Measurements from ENCODE around the gene PHKG1. TPM values are rescaled to one million over a fixed set of nuclear protein-coding genes. Genes with fewer than 3 reads are reported as not detected.
"Not testable (repeated sequence)": the region's sequence is repeated elsewhere in the genome, so short reads cannot be mapped to it uniquely, and the experiment has no call there.

Gene PHKG1
- total and polyA plus RNA-seq, 8 donors, result 0.31 to 39.3 (median 1.5) TPM; not detected in 3

DNA sequence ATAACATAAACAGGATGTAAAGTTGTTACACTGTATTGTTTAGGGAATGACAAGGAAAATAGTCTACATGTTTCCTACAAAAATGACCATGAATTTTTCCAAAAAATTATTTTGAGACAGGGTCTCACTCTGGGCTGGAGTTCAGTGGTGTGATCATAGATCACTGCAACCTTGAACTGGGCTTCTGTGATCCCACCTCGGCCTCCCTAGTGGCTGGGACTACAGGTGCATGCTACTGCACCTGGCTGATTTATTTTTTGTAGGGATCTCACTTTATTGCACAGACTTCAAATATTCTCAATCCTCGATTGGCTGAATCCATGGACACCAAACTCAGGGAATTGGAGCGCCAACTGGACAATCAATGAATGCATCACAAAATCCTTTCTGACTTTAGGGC is 6.9 kb upstream of the PHKG1 start:
- Histone ChIP-seq H3K36me3 (peaks cover 49 to 69% (median 65%) of the 10 kb centered on the region in 4 donors), H3K4me1 (peaks cover 10 to 30% (median 17%) of the 10 kb centered on the region in 4 donors), H3K27ac (no peak overlapping the region), H3K27me3 (no peaks in the 10 kb centered on the region), H3K4me3 (no peak overlapping the region), H3K9me3 (no peaks in the 10 kb centered on the region)
- WGBS, 5 donors, result 90 to 98% (median 93%) methylated on average over 3 of the region's 3 CpGs
- no peak for DNase-seq
- intact Hi-C loops (cut with DNase I; ENCODE audit: low total_unique reads), result no loop called here
- no peak for TF ChIP-seq EP300 (IDR thresholded peaks at IDR 0.05)
- TF ChIP-seq, protein P1, sequence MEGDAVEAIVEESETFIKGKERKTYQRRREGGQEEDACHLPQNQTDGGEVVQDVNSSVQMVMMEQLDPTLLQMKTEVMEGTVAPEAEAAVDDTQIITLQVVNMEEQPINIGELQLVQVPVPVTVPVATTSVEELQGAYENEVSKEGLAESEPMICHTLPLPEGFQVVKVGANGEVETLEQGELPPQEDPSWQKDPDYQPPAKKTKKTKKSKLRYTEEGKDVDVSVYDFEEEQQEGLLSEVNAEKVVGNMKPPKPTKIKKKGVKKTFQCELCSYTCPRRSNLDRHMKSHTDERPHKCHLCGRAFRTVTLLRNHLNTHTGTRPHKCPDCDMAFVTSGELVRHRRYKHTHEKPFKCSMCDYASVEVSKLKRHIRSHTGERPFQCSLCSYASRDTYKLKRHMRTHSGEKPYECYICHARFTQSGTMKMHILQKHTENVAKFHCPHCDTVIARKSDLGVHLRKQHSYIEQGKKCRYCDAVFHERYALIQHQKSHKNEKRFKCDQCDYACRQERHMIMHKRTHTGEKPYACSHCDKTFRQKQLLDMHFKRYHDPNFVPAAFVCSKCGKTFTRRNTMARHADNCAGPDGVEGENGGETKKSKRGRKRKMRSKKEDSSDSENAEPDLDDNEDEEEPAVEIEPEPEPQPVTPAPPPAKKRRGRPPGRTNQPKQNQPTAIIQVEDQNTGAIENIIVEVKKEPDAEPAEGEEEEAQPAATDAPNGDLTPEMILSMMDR (IDR thresholded peaks at IDR 0.05), result no peak
- TF ChIP-seq POLR2A (IDR thresholded peaks at IDR 0.05), result no peak
- TF ChIP-seq POLR2AphosphoS5 (IDR thresholded peaks at IDR 0.05), result no peak

DNA sequence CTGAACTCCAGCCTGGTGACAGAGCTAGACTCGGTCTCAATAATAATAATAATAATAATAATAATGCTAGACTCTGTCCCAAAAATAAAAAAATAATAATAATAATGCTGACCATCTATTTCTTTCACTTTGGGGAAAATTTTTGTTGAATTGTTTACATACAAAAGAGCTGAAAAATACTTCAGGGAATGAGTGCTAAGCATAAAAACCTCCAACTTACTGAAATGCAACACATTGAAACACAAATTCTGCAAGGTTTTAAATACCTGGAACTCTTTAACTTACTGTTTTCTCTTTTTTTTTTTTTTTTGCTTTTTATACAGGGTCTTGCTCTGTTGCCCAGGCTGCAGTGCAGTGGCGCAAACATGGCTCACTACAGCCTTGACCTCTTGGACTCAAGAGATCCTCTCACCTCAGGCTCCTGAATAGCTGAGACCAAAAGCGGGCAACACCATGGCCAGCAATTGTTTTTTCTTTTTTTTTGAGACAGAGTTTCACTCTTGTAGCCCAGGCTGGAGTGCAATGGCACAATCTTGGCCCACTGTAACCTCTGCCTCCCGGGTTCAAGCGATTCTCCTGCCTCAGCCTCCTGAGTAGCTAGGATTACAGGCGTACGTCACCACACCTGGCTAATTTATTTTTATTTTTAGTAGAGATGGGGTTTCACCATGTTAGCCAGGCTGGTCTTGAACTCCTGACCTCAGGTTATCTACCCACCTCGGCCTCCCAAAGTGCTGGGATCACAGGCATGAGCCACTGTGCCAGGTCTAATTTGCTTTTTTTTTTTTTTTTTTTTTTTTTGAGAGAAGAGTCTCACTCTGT is 5.6 kb upstream of the PHKG1 start:
- intact Hi-C loops (cut with DNase I; ENCODE audit: low total_unique reads); H3K27me3 ChIP-seq; H3K4me3 ChIP-seq; H3K9me3 ChIP-seq; DNase-seq: not testable (repeated sequence)
- WGBS, 5 donors, result 80 to 92% (median 86%) methylated on average over 8 of the region's 8 CpGs
- peaks cover 40 to 56% (median 53%) of the 10 kb centered on the region in 4 donors for H3K36me3 ChIP-seq
- peak overlapping the region in 2 of 5 donors; percentile 5 to 12 for H3K27ac ChIP-seq
- peaks cover 6 to 20% (median 10%) of the 10 kb centered on the region in 4 donors for H3K4me1 ChIP-seq

DNA sequence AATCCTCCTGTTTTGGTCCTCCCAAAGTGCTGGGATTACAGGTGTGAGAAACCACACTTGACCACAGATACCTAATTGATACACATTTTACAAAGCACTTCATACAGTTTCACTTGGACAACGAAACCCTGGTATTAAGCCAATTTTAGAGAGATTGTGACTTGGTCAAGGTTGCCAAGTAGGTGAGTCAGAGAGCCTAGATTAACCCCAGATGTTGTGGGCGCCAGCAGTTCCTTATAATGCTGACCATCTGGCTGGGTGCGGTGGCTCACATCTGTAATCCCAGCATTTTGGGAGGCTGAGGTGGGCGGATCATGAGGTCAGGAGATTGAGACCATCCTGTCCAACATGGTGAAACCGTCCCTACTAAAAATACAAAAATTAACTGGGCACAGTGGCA is 4.9 kb upstream of the PHKG1 start:
- WGBS, 5 donors, result 20 to 58% (median 37%) methylated on average over 5 of the region's 5 CpGs
- H3K4me3 ChIP-seq, result no peak overlapping the region
- no peaks in the 10 kb centered on the region for H3K9me3 ChIP-seq
- peaks cover 12 to 27% (median 16%) of the 10 kb centered on the region in 4 donors for H3K4me1 ChIP-seq
- H3K27ac ChIP-seq, result peak overlapping the region; percentile 5 to 54 (median 16)
- no peaks in the 10 kb centered on the region for H3K27me3 ChIP-seq
- peak in 1 of 2 donors; percentile 44 for DNase-seq
- peaks cover 34 to 49% (median 46%) of the 10 kb centered on the region in 4 donors for H3K36me3 ChIP-seq
- intact Hi-C loops (cut with DNase I; ENCODE audit: low total_unique reads), result no loop called here
- TF ChIP-seq, protein P1 (IDR thresholded peaks at IDR 0.05), result no peak
- TF ChIP-seq POLR2A (IDR thresholded peaks at IDR 0.05), result no peak
- TF ChIP-seq POLR2AphosphoS5 (IDR thresholded peaks at IDR 0.05), result peak in 1 of 3 donors; percentile 76
- TF ChIP-seq EP300 (IDR thresholded peaks at IDR 0.05), result no peak

DNA sequence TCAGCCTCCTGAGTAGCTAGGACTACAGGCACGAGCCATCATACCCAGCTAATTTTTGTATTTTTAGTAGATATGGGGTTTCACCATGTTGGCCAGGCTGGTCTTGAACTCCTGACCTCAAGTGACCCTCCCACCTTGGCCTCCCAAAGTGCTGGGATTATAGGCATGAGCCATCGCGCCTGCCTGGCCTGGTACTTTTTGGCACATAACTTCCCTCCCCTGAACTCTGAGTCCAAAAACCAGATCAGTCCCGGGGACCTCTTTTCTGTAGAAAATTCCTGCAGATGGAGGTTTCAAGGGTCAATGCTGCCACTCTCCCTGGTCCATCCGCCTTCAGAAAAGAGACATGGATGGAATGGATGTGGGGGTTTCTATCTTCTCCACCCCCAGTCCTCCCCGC is 364 bp downstream of the PHKG1 start:
- DNase-seq; H3K4me3 ChIP-seq; H3K9me3 ChIP-seq; intact Hi-C loops (cut with DNase I; ENCODE audit: low total_unique reads); H3K27me3 ChIP-seq: not testable (repeated sequence)
- 19 to 52% (median 42%) methylated on average over 6 of the region's 6 CpGs for WGBS, 5 donors
- Histone ChIP-seq H3K4me1 (peaks cover 15 to 26% (median 21%) of the 10 kb centered on the region in 4 donors), H3K36me3 (peaks cover 0 to 22% (median 19%) of the 10 kb centered on the region in 4 donors), H3K27ac (peak overlapping the region in 4 of 5 donors; percentile 54 to 70 (median 61))

DNA sequence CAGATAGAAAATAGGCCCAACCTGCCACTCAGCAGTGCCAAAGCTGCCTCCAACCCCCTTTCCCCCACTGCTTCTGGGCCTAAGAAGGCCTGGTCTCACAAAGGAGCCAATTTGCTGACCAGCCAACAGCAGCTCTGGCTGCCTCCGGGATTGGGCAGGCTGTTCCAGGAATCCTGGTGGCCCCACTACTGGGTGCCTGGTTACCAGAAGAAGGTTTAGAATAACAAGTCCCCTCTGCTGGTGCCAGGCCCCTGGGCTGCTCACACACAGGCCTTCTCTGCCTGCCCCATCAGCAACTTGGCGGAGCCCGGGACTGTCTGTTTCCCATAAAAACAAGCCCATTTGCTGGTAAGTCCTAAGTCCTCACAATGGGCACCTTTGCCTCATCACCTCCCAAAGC is 1.2 kb downstream of the PHKG1 start:
- peaks cover 14 to 22% (median 19%) of the 10 kb centered on the region in 4 donors for H3K4me1 ChIP-seq
- intact Hi-C loops (cut with DNase I; ENCODE audit: low total_unique reads), result no loop called here
- DNase-seq, result no peak
- no peaks in the 10 kb centered on the region for H3K27me3 ChIP-seq
- no peaks in the 10 kb centered on the region for H3K9me3 ChIP-seq
- peak overlapping the region in 3 of 5 donors; percentile 54 to 68 (median 54) for H3K27ac ChIP-seq
- peaks cover 0 to 28% (median 24%) of the 10 kb centered on the region in 4 donors for H3K36me3 ChIP-seq
- TF ChIP-seq, protein P1 (IDR thresholded peaks at IDR 0.05), result no peak
- TF ChIP-seq POLR2A (IDR thresholded peaks at IDR 0.05) (no peak), POLR2AphosphoS5 (IDR thresholded peaks at IDR 0.05) (no peak), EP300 (IDR thresholded peaks at IDR 0.05) (no peak)
- 17 to 90% (median 84%) methylated on average over 1 to 3 of the region's 3 CpGs for WGBS, 5 donors
- no peak overlapping the region for H3K4me3 ChIP-seq

Data from stomach (tissue), 9 donors.